Glutamatergic neuron (in vitro differentiated cells): ENCODE data around the gene TPH2. TPM values are rescaled to one million over a fixed set of nuclear protein-coding genes. Genes with fewer than 3 reads are reported as not detected.

Source experiments
- DNase-seq: peaks from one replicate; pipeline ENCODE4 v3.0.0; 2022
- H3K27ac Mint-ChIP-seq: one replicate; pipeline ENCODE4 v1.8.0; 2020; ENCODE audit warnings: mild to moderate bottlenecking, mixed read lengths, inconsistent platforms; ENCODE audit not compliant: unreplicated experiment
- H3K27me3 Mint-ChIP-seq: one replicate; pipeline ENCODE4 v1.8.0; 2020; ENCODE audit warnings: mild to moderate bottlenecking, moderate library complexity, mixed read lengths, inconsistent platforms; ENCODE audit not compliant: unreplicated experiment
- H3K36me3 Mint-ChIP-seq: one replicate; pipeline ENCODE4 v1.8.0; 2020; ENCODE audit warnings: mild to moderate bottlenecking, mixed read lengths, inconsistent platforms; ENCODE audit not compliant: unreplicated experiment
- H3K4me1 Mint-ChIP-seq: one replicate; pipeline ENCODE4 v1.8.0; 2020; ENCODE audit warnings: mild to moderate bottlenecking, low read depth, mixed read lengths, inconsistent platforms; ENCODE audit not compliant: unreplicated experiment
- H3K4me3 Mint-ChIP-seq: one replicate; pipeline ENCODE4 v1.8.0; 2020; ENCODE audit warnings: mild to moderate bottlenecking, mixed read lengths, inconsistent platforms; ENCODE audit not compliant: unreplicated experiment
- H3K9me3 Mint-ChIP-seq: one replicate; pipeline ENCODE4 v1.8.0; 2020; ENCODE audit warnings: mild to moderate bottlenecking, moderate library complexity, mixed read lengths, inconsistent platforms; ENCODE audit not compliant: unreplicated experiment
- total RNA-seq: library from RNA; stranded (reverse); fragmentation: NEBNext Ultra II Directional; extraction: Animal tissue kit (Norgen Biotek cat#: 25700); gene quantifications from one replicate; pipeline ENCODE4 v1.2.1, GENCODE V29; 2021; ENCODE audit not compliant: unreplicated experiment
- TF ChIP-seq, protein P1 (sequence below): fragments of 200-600 bp; sonication (generic); IDR thresholded peaks from one replicate; pipeline ENCODE4 v1.5.0; 2021; ENCODE audit not compliant: partially characterized antibody, unreplicated experiment

The TPH2 gene
- total RNA-seq, 1 donor from 2014 or later = 0.34 TPM

DNA sequence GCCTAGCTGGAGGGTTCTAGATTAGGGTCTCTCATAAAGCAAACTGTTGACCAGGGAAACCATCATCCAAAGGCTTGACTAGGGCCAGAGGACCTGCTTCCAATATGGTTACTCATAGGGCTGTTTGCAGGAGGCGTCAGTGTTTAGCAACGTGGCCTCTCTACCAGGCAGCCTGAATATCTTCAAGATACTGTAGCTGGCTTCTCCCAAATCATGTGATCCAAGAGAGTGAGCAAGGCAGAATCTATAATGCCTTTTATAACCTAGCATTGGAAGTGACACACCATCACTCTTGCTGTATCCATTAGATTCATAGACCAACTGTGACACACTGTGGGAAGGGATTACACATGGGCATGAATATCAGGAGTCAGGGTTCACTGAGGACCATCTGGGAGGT is 17.3 kb downstream of the TPH2 start:
- Mint-ChIP-seq H3K27me3 (no peaks in the 10 kb centered on the region), H3K27ac (no peak overlapping the region), H3K36me3 (no peaks in the 10 kb centered on the region), H3K9me3 (no peaks in the 10 kb centered on the region), H3K4me3 (no peak overlapping the region), H3K4me1 (peaks cover 25% of the 10 kb centered on the region)
- no peak for DNase-seq
- TF ChIP-seq, protein P1, sequence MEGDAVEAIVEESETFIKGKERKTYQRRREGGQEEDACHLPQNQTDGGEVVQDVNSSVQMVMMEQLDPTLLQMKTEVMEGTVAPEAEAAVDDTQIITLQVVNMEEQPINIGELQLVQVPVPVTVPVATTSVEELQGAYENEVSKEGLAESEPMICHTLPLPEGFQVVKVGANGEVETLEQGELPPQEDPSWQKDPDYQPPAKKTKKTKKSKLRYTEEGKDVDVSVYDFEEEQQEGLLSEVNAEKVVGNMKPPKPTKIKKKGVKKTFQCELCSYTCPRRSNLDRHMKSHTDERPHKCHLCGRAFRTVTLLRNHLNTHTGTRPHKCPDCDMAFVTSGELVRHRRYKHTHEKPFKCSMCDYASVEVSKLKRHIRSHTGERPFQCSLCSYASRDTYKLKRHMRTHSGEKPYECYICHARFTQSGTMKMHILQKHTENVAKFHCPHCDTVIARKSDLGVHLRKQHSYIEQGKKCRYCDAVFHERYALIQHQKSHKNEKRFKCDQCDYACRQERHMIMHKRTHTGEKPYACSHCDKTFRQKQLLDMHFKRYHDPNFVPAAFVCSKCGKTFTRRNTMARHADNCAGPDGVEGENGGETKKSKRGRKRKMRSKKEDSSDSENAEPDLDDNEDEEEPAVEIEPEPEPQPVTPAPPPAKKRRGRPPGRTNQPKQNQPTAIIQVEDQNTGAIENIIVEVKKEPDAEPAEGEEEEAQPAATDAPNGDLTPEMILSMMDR = no peak

DNA sequence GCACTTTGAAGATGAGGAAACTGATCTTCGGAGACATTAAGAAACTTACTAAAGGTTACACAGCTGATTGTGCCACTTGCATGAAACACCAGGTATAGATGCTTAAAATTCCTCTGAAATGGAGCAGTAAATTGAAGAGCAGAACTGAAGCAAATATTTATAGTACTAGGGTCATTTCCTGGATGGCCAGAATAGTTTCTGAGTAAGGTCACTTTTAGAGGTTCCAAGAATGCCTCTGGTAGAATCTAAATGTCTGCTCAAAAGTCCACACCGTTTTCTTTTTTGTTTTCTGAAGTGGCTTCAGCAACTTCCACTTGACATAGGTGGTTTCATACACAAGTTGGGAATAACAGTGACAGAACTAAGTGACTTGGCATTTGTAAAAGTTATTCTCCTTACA is 19.4 kb downstream of the TPH2 start:
- Mint-ChIP-seq H3K4me1 (peaks cover 25% of the 10 kb centered on the region), H3K27me3 (no peaks in the 10 kb centered on the region), H3K27ac (no peak overlapping the region), H3K9me3 (no peaks in the 10 kb centered on the region), H3K4me3 (no peak overlapping the region), H3K36me3 (no peaks in the 10 kb centered on the region)
- TF ChIP-seq, protein P1 = no peak
- no peak for DNase-seq

DNA sequence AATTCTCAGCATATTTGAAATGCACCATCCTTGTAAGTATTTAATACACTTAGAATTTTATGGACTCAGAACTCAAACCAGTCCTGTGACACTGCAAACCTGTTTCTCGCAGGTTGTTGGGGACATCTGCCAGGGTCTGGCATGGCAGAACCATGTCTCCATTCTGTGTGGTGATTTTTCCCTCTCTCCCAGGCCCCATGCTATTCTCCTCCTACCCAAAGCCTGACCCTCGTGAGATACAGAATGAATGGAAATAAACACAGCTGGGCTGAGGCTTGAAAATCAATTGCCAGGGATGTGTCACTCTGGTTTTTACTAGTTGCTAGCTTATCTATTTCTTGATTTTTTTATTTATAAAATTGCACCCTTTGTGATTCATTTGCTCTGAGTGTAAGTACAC is 19.8 kb downstream of the TPH2 start:
- Mint-ChIP-seq H3K27ac (no peak overlapping the region), H3K4me1 (peaks cover 24% of the 10 kb centered on the region)

DNA sequence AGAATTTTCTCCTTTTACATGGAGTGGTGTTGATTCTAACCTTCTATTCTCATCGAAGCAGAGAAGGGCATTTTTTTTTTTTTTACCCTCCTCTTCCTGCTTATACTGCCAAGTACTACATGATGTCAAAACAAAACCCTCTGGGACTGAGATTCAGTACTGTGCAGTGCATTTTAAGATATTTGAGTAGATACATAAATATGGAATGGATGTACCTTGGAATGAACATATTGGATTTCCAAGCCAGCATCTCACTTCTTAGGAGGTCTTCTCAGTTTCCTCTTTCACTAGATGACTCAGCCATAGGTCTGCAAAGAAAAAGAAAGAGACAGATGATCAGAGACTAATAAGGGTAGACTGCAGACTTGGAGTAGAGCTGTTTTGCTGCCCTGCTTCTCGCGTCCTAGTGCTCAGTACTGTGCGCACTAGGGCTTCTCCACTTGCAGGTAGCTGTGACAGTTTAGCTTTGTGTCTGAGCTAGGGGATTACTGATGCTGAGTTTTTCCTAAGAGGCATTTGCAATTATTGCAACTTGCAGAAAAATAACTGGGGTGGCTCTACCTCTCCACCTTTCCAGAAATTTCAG is 20.4 kb downstream of the TPH2 start:
- H3K9me3 Mint-ChIP-seq = no peaks in the 10 kb centered on the region
- no peak overlapping the region for H3K4me3 Mint-ChIP-seq
- no peak for DNase-seq
- no peaks in the 10 kb centered on the region for H3K27me3 Mint-ChIP-seq
- TF ChIP-seq, protein P1 = no peak
- H3K27ac Mint-ChIP-seq = no peak overlapping the region
- H3K36me3 Mint-ChIP-seq = no peaks in the 10 kb centered on the region
- peaks cover 17% of the 10 kb centered on the region for H3K4me1 Mint-ChIP-seq

More for the DNA sequence above, 19.8 kb downstream of the TPH2 start:
- H3K9me3 Mint-ChIP-seq = no peaks in the 10 kb centered on the region
- H3K4me3 Mint-ChIP-seq = no peak overlapping the region
- H3K36me3 Mint-ChIP-seq = no peaks in the 10 kb centered on the region
- no peak for DNase-seq
- no peaks in the 10 kb centered on the region for H3K27me3 Mint-ChIP-seq
- TF ChIP-seq, protein P1 = no peak

DNA sequence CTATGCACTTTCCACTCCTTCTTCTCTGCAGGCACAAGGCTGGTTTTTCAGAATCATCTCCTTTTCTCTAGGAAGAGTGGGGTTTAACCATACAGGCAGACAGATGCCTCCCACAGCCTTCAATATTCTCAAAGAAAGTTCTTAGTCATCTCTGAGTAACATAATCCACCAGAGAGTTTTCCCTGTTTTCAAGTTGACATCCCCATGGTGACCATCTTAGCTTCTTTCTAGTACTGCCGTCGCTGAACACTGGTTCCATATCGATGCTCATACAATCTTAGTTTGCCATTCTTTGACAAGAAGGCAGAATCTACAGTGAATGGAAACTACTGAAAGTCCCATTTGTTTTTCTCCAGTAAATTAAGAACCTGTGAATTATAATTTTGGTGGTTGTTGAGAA is 28.6 kb downstream of the TPH2 start:
- Mint-ChIP-seq H3K36me3 (no peaks in the 10 kb centered on the region), H3K27ac (no peak overlapping the region), H3K4me3 (no peak overlapping the region), H3K27me3 (peaks cover 2% of the 10 kb centered on the region), H3K9me3 (no peaks in the 10 kb centered on the region), H3K4me1 (peaks cover 7% of the 10 kb centered on the region)
- TF ChIP-seq, protein P1 = no peak
- DNase-seq = no peak
